SK-N-MC (cell line): ENCODE data around the gene STOML2.

Experiments used
- DNase-seq: peaks from one replicate; pipeline ENCODE4 v3.0.0-alpha.2; 2011; ENCODE audit warnings: low read depth, low spot score
- H3K27ac ChIP-seq: fragments of 200-600 bp; sonication (generic); 2 replicates; pipeline ENCODE4 v1.5.1; 2016; ENCODE audit warnings: mixed run types
- H3K36me3 ChIP-seq: fragments of 200-600 bp; sonication (generic); 2 replicates; pipeline ENCODE4 v1.6.1; 2017; ENCODE audit warnings: antibody characterized with exemption, low read length, mixed read lengths; ENCODE audit not compliant: insufficient read depth
- H3K4me3 ChIP-seq: fragments of 200-600 bp; sonication (generic); 2 replicates; pipeline ENCODE4 v1.5.1; 2016
- H3K9ac ChIP-seq: fragments of 200-600 bp; sonication (generic); 2 replicates; pipeline ENCODE4 v1.8.0; 2017; ENCODE audit warnings: mixed run types, mixed read lengths; ENCODE audit not compliant: insufficient read length
- H3K9me3 ChIP-seq: fragments of 200-600 bp; sonication (generic); 2 replicates; pipeline ENCODE4 v1.6.1; 2017; ENCODE audit warnings: low read depth, mild to moderate bottlenecking, antibody characterized with exemption, low read length, moderate library complexity, mixed read lengths
- EZH2 ChIP-seq: fragments of 200-600 bp; sonication (generic); IDR thresholded peaks from one replicate; pipeline ENCODE4 v1.6.1; 2017; ENCODE audit warnings: antibody characterized with exemption
- FOXP2 ChIP-seq: optimal IDR thresholded peaks from 2 replicates; pipeline ENCODE3; 2011; ENCODE audit warnings: mild to moderate bottlenecking, moderate library complexity; ENCODE audit not compliant: insufficient read depth; ENCODE audit errors: extremely low read length, control extremely low read depth
- POLR2AphosphoS5 ChIP-seq: IDR thresholded peaks from 2 replicates; pipeline ENCODE4 v1.6.1; 2012; ENCODE audit warnings: mild to moderate bottlenecking, low read depth, low read length, borderline replicate concordance

STOML2 gene

DNA sequence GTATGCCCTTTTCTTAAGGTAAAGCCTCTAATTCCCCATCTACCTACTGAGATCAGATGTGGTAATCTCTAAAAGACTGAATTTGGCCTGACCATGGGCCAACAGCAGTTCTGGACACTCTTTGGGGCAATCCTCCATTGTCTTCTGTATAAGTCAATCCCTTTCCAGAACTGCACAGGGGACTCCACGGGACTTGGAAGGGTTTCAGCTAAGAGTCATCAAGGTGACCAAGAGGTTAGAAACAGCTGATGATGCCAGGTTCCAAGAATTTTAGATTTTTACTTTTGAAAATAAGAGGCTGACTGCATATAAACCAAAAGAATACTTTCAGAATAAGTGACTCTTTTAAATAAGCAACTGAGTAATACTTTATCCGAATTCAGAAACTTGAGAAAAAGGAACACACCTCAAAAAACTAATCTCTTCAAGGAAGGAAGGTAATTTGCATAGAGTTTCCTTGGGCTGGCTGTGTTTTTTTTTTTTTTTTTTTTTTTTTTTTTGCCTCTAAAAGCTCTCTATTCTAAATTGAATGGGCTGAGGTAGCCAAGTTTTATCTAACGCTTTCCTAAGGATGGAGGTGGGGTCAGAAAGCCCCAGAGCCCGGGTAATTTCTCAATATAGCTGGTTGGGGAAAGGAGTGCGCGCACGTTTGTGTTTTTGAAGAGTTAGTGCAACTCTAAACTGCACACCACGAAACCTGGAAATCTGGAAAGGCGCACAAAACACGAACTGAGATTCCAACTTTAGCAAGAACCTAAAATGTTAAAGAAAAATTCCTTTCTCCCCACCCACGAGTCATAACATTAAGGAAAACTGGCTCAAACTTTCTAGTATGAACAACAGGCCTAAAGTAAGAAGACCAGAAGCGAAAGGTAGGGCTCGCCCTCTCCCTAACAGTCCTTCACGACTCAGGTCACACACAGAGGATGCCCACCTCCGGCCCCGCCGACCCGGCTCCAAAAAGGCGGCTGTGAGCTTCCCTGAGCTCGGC is 31.8 kb downstream of the STOML2 start:
- H3K36me3 ChIP-seq: peaks cover 71% of the 10 kb centered on the region
- TF ChIP-seq POLR2AphosphoS5 (no peak), EZH2 (no peak), FOXP2 (no peak)
- peak overlapping the region; percentile 98 for H3K27ac ChIP-seq
- no peaks in the 10 kb centered on the region for H3K9me3 ChIP-seq
- peak overlapping the region; percentile 89 for H3K9ac ChIP-seq
- H3K4me3 ChIP-seq: peak overlapping the region; percentile 95
- no peak for DNase-seq

DNA sequence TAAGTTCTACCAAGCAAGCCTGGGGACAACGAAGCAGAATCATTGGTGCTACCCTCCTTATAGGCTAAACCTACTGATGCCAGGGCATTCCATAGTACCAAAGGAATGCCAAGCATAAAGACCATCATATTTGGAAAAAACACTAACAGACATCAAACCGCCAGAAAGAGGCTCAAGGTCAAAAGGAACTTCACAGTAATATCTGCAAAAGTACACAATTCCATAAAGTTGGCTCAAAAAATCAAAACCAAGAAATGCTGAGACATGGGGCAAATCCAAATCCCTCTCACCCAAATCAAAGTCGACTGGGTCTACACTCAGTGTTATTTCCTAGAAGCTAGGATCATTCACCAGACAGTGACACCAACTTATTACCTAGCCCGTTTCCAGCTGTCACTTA is 33.9 kb downstream of the STOML2 start:
- Histone ChIP-seq H3K27ac (no peak overlapping the region), H3K9ac (peak overlapping the region; percentile 51), H3K9me3 (no peaks in the 10 kb centered on the region), H3K36me3 (peaks cover 71% of the 10 kb centered on the region), H3K4me3 (no peak overlapping the region)
- DNase-seq: no peak
- TF ChIP-seq FOXP2: no peak
- TF ChIP-seq POLR2AphosphoS5: no peak
- TF ChIP-seq EZH2: no peak

DNA sequence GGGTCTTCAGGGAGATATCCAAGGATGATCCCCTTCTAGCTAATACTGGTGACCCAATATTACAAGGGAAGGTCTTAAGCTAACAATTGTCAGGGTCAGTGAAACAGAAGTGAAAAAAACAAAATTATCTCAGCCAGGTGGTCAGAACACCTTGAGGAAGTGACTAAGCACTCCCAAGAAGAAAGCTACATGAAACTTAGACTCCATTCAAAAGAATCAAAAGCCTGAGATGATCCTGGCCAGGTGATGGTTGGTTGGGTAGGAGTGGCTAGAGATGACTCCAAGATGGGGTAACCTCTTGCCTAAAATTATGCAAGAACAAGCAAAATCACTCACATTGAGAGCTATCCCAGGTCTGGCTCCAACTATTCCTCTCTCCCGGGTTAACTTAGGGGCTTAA is 35.9 kb downstream of the STOML2 start:
- TF ChIP-seq FOXP2 (no peak), POLR2AphosphoS5 (no peak), EZH2 (no peak)
- no peak overlapping the region for H3K27ac ChIP-seq
- no peaks in the 10 kb centered on the region for H3K9me3 ChIP-seq
- no peak overlapping the region for H3K4me3 ChIP-seq
- peaks cover 82% of the 10 kb centered on the region for H3K36me3 ChIP-seq
- no peak overlapping the region for H3K9ac ChIP-seq
- no peak for DNase-seq

DNA sequence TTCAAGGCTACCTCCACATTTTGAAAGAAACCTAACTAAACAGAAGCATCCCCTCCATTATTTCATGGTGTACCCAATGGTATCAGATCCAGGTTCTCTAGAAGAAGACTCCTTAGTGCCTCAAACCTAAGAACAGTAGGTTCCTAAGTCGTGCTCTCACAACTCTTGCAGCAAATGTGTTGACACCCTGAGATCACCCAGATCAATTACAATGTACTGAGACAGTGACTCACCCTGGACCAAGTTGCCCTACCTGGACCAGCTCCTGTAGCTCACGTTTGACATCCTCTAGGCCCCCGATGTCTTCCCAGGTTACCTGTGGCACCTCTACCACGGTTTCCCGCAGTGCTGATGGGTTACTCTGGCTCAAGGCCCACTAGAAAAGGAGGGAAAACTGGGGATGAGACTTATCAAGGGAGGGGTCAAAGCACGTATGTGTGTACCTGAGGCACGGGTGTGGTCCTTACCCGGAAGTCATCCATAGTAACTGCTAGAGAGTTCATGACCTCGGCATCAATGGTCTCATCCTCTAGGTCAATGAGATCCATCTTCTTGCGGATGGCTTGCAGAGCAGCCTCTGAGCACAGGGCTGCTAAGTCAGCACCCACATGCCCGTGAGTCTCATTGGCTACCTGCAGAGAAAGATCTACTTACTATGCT is 42.3 kb downstream of the STOML2 start:
- no peak for DNase-seq
- Histone ChIP-seq H3K9ac (no peak overlapping the region), H3K36me3 (peaks cover 98% of the 10 kb centered on the region), H3K4me3 (no peak overlapping the region), H3K9me3 (no peaks in the 10 kb centered on the region), H3K27ac (no peak overlapping the region)
- TF ChIP-seq FOXP2 (no peak), POLR2AphosphoS5 (no peak), EZH2 (no peak)

DNA sequence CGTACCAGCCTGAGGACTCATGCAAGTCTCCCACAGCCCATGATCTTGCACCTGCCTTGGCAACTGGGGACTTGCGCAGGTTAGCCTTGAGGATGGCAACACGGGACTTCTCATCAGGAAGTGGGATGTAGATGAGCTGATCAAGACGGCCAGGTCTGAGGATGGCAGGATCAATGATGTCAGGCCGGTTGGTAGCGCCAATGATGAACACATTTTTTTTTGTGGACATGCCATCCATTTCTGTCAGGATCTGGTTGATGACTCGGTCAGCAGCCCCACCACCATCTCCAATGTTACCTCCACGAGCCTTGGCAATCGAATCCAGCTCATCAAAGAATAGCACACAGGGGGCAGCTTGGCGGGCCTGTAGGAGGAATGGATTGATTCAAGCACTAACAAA is 43.5 kb downstream of the STOML2 start:
- no peak overlapping the region for H3K9ac ChIP-seq

DNA sequence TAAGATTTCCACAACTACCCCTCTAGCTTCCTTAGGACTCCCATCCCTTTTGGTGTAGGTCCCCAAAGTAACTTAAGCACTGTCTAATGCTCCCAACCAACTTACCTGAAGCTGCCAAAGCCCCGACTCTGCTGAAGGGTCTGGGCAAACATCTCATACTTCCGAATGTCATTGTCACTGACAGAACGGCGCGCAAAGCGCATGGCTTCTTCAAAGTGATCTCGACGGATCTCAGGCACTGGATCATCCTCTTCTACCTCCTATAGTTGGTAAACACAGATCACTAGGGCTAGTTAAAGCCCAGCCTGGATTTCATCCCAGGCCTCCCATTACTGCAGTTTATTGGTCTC is 45.7 kb downstream of the STOML2 start:
- H3K27ac ChIP-seq: no peak overlapping the region
- H3K4me3 ChIP-seq: no peak overlapping the region
- peaks cover 89% of the 10 kb centered on the region for H3K36me3 ChIP-seq
- TF ChIP-seq FOXP2 (no peak), POLR2AphosphoS5 (no peak)
- no peak for DNase-seq
- H3K9me3 ChIP-seq: no peaks in the 10 kb centered on the region
- H3K9ac ChIP-seq: no peak overlapping the region

More for the DNA sequence above, 43.5 kb downstream of the STOML2 start:
- H3K27ac ChIP-seq: no peak overlapping the region
- H3K36me3 ChIP-seq: peaks cover 97% of the 10 kb centered on the region
- H3K9me3 ChIP-seq: no peaks in the 10 kb centered on the region
- no peak for DNase-seq
- no peak for TF ChIP-seq FOXP2
- TF ChIP-seq EZH2: no peak
- TF ChIP-seq POLR2AphosphoS5: no peak
- no peak overlapping the region for H3K4me3 ChIP-seq

DNA sequence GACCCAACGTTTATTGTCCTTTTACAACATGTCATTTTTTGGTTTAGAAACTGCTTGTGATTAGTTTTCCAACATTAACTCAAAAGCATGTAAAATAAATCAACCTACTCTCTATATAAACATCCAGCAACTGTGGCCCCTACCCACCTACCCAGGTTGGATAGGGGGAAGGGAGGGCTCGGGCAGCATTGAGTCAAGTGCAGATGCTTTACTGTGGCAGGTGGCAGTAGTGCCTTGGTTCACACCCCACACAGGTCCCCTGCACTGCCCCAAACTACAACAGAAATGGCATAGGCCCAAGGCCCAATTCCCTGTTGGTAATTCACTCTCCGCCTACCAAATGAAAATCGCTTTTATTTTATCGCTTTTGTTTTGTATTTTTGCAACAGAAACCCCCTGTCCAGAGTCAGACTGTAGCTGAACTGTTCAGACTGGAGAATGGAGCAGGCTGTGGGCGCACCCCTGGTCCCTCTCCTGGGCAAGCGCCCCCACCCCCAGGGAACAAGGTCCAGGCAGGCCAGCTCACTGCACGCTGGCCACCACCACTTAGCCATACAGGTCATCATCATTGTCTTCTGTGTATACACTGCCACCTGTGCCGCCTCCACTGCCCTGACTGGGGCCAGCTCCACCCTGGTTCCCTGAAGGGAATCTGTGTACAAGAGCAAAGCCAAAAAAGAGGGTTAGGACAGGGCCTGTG is 46.2 kb downstream of the STOML2 start:
- H3K9ac ChIP-seq: no peak overlapping the region
- no peaks in the 10 kb centered on the region for H3K9me3 ChIP-seq
- TF ChIP-seq EZH2 (no peak), FOXP2 (no peak), POLR2AphosphoS5 (no peak)
- H3K36me3 ChIP-seq: peaks cover 89% of the 10 kb centered on the region
- DNase-seq: no peak
- H3K27ac ChIP-seq: no peak overlapping the region
- H3K4me3 ChIP-seq: no peak overlapping the region
